GM18511 (cell line): ENCODE data around the gene FAM98A.

Source experiments
- ATAC-seq: cut with Tn5 transposase; IDR thresholded peaks from one replicate; pipeline ENCODE4 v1.9.1; 2021; ENCODE audit warnings: mild to moderate bottlenecking, moderate library complexity; ENCODE audit not compliant: unreplicated experiment

FAM98A gene

GRCh38 chr2:33598561-33599174 is 431 bp downstream of the FAM98A start:
- ATAC-seq = peak; percentile 51

GRCh38 chr2:33597026-33597425 is 2.1 kb downstream of the FAM98A start:
- ATAC-seq = no peak

- ATAC-seq = no peak
These were observed 3.7 kb downstream of the FAM98A start for GRCh38 chr2:33595385-33595784.

GRCh38 chr2:33589444-33589843 is 9.7 kb downstream of the FAM98A start:
- no peak for ATAC-seq

- no peak for ATAC-seq
These were observed 10.9 kb downstream of the FAM98A start for GRCh38 chr2:33588232-33588631.

GRCh38 chr2:33586766-33587165 is 12.3 kb downstream of the FAM98A start:
- ATAC-seq = no peak

- peak; percentile 80 for ATAC-seq
These were observed 15.7 kb downstream of the FAM98A start for GRCh38 chr2:33583194-33583938.

- no peak for ATAC-seq
These were observed 17.2 kb downstream of the FAM98A start for GRCh38 chr2:33581872-33582271.

GRCh38 chr2:33579227-33579626 is 19.9 kb downstream of the FAM98A start:
- no peak for ATAC-seq

GRCh38 chr2:33577668-33578067 is 21.4 kb downstream of the FAM98A start:
- ATAC-seq = no peak

- no peak for ATAC-seq
These were observed 22.0 kb downstream of the FAM98A start for GRCh38 chr2:33577084-33577483.

GRCh38 chr2:33573657-33574056 is 25.4 kb downstream of the FAM98A start:
- no peak for ATAC-seq

GRCh38 chr2:33570681-33571080 is 28.4 kb downstream of the FAM98A start:
- ATAC-seq = no peak

- ATAC-seq = no peak
These were observed 37.2 kb downstream of the FAM98A start for GRCh38 chr2:33561872-33562271.

GRCh38 chr2:33560017-33560416 is 39.1 kb downstream of the FAM98A start:
- no peak for ATAC-seq

- ATAC-seq = no peak
These were observed 39.8 kb downstream of the FAM98A start for GRCh38 chr2:33559328-33559727.

- no peak for ATAC-seq
These were observed 43.4 kb downstream of the FAM98A start for GRCh38 chr2:33555681-33556080.

GRCh38 chr2:33552758-33553461 is 46.2 kb downstream of the FAM98A start:
- ATAC-seq = no peak

GRCh38 chr2:33550206-33550605 is 48.9 kb downstream of the FAM98A start:
- no peak for ATAC-seq

- no peak for ATAC-seq
These were observed 57.9 kb downstream of the FAM98A start for GRCh38 chr2:33541243-33541642.

GRCh38 chr2:33535421-33535820 is 63.7 kb downstream of the FAM98A start:
- no peak for ATAC-seq
